ENCODE data around the gene ZBTB8A. TPM values are rescaled to one million over a fixed set of nuclear protein-coding genes. Genes with fewer than 3 reads are reported as not detected.

Gene ZBTB8A
- total and polyA plus RNA-seq, 2 of the 8 experiments (the other 6 are each of a cell fraction or from before 2014, with no cell fraction given), result 2.9 to 10.4 TPM

DNA sequence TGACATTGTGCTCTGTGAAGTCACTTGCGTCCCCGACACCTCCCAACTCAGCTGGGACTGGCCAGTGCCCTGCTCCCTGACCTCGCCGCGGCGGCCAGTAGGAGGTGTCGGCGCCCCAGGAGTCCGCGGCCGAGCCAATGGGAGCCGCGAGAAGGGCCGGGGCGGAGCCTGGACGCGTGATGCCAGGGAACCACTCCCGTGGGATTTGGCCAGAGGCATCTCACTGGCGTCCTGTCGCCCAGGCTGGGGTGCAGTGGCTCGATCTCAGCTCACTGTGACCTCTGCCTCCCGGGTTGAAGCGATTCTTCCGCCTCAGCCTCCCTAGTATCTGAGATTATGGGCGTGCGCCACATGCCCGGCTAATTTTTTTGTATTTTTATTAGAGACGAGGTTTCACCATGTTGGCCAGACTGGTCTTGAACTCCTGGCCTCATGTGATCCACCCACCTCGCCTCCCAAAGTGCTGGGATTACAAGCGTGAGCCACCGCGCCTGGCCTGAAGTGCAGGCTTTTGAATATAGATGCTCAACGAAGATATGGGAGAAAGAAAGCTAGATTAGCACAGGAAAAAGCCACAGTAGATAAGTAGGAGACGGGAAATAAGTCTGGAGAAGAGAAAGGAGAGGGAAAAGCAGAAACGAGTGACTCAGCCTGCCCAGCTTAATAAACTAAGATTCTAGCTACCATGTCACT lies 73.1 kb downstream of the ZBTB8A start (continued):
- peak in 1 of 2 experiments; percentile 6; a peak in 1 of 4 replicates for TF ChIP-seq RAD21 (IDR thresholded peaks at IDR 0.05 in 1 of 2, conservative IDR thresholded peaks at IDR 0.05 in 1 of 2; ENCODE audit: low read depth in 2 of 2, low read length in 2 of 2)
- TF ChIP-seq RNF2 (IDR thresholded peaks at IDR 0.05; ENCODE audit: borderline replicate concordance, low read depth, low read length, missing control alignments, poor library complexity, severe bottlenecking), result no peak
- peak; percentile 89 for TF ChIP-seq POLR2AphosphoS5 (IDR thresholded peaks at IDR 0.05; ENCODE audit: low read depth, low read length)
- TF ChIP-seq, protein P1, sequence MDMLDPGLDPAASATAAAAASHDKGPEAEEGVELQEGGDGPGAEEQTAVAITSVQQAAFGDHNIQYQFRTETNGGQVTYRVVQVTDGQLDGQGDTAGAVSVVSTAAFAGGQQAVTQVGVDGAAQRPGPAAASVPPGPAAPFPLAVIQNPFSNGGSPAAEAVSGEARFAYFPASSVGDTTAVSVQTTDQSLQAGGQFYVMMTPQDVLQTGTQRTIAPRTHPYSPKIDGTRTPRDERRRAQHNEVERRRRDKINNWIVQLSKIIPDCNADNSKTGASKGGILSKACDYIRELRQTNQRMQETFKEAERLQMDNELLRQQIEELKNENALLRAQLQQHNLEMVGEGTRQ (IDR thresholded peaks at IDR 0.05; ENCODE audit: low read length), result peak; percentile 44; the same call in 1 of the 2 replicates
- peak; percentile 75 for TF ChIP-seq CHD2 (IDR thresholded peaks at IDR 0.05; ENCODE audit: low read length)
- TF ChIP-seq, protein P2, sequence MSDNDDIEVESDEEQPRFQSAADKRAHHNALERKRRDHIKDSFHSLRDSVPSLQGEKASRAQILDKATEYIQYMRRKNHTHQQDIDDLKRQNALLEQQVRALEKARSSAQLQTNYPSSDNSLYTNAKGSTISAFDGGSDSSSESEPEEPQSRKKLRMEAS (IDR thresholded peaks at IDR 0.05), result no peak
- no peak for TF ChIP-seq EGR1 (IDR thresholded peaks at IDR 0.05; ENCODE audit: borderline replicate concordance, low read depth, low read length)
- TF ChIP-seq, protein P3, sequence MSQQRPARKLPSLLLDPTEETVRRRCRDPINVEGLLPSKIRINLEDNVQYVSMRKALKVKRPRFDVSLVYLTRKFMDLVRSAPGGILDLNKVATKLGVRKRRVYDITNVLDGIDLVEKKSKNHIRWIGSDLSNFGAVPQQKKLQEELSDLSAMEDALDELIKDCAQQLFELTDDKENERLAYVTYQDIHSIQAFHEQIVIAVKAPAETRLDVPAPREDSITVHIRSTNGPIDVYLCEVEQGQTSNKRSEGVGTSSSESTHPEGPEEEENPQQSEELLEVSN (IDR thresholded peaks at IDR 0.05), result no peak
- no peak for TF ChIP-seq CBX8 (IDR thresholded peaks at IDR 0.05; ENCODE audit: borderline replicate concordance, low read depth, low read length)
- TF ChIP-seq BACH1 (IDR thresholded peaks at IDR 0.05; ENCODE audit: low read length), result no peak
- no peak for TF ChIP-seq SUZ12 (IDR thresholded peaks at IDR 0.05; ENCODE audit: low read length)
- TF ChIP-seq TBP (IDR thresholded peaks at IDR 0.05; ENCODE audit: low read depth, low read length), result peak; percentile 76
